Urinary bladder (tissue), 4 donors: Measurements from ENCODE around the gene CTU1. TPM values are rescaled to one million over a fixed set of nuclear protein-coding genes. Genes with fewer than 3 reads are reported as not detected.

ENCODE experiments used
- DNase-seq: peaks from one replicate; pipeline ENCODE4 v3.0.0-alpha.2; 2015; ENCODE audit errors: extremely low spot score
- H3K27ac ChIP-seq: one replicate; pipeline ENCODE4 v1.5.1; 2013; ENCODE audit warnings: low read depth, mild to moderate bottlenecking, moderate library complexity
- H3K36me3 ChIP-seq: one replicate; pipeline ENCODE4 v1.6.1; 2013; ENCODE audit warnings: mild to moderate bottlenecking, moderate library complexity; ENCODE audit not compliant: insufficient read depth
- H3K4me1 ChIP-seq: one replicate; pipeline ENCODE4 v1.6.1; 2013; ENCODE audit warnings: mild to moderate bottlenecking, moderate library complexity; ENCODE audit not compliant: insufficient read depth
- H3K4me3 ChIP-seq: one replicate; pipeline ENCODE4 v1.5.1; 2013; ENCODE audit warnings: low read depth, low read length
- WGBS: extraction: QIAGEN DNeasy Blood & Tissue Kit; methylation state at CpG from one replicate; pipeline ENCODE4 v1.1.7; 2013; 5-methylcytosine and 5-hydroxymethylcytosine counted together
- polyA plus RNA-seq: library from polyadenylated mRNA; stranded (reverse); fragments of 200-250 nt; gene quantifications from one replicate; pipeline ENCODE4 v1.2.3, GENCODE V29; 2013
- total RNA-seq: library from RNA; depleted of rRNA; stranded (reverse); fragments of >200 nt; gene quantifications from one replicate; pipeline ENCODE4 v1.2.3, GENCODE V29; 2014
- donor health status: healthy with polysubstance abuse.
- donor health status: healthy.

The CTU1 gene
- total and polyA plus RNA-seq, 2 donors: 2.8 to 4.9 TPM

- Histone ChIP-seq H3K36me3 (no peaks in the 10 kb centered on the region), H3K4me3 (no peak within 1 kb of the TSS), H3K4me1 (no peaks in the 10 kb centered on the region), H3K27ac (no peak within 1 kb of the TSS)
- DNase-seq: no peak
- 47% methylated on average over 14 of the region's 14 CpGs for WGBS
Observed at GRCh38 chr19:51124729-51125128, 16.5 kb upstream of the CTU1 start, which contains the start of gene SIGLEC9. TSS of gene SIGLEC9 (plus strand) at chr19:51124906. CDS start at chr19:51124975, 69 bp downstream.

DNA sequence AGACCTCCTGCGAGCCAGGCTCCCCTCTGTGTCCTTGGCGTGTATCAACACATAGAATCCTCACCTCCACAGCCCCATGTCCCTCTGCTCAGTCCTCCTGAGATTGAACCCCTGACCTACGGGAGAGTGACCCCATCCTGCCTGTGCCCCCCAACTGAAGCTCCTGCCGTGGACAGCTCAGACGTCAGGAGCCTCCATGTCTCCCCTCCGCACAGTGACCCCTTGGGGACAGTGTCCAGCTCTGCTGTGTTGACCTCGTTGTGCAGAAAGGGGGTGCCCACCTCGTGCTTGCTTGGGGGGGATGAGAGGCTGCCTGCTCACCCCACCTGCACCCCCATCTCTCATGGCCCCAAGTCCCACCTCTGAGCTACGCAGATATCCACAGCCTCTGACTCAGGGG is 16.0 kb upstream of the CTU1 start:
- Histone ChIP-seq H3K4me3 (no peak overlapping the region), H3K27ac (no peak overlapping the region), H3K4me1 (no peaks in the 10 kb centered on the region), H3K36me3 (no peaks in the 10 kb centered on the region)
- DNase-seq: no peak
- WGBS: 82% methylated on average over 9 of the region's 9 CpGs

GRCh38 chr19:51123802-51124201 is 15.6 kb upstream of the CTU1 start:
- Histone ChIP-seq H3K4me1 (no peaks in the 10 kb centered on the region), H3K4me3 (no peak overlapping the region), H3K27ac (no peak overlapping the region), H3K36me3 (no peaks in the 10 kb centered on the region)
- DNase-seq: no peak
- 78% methylated on average over 9 of the region's 9 CpGs for WGBS

DNA sequence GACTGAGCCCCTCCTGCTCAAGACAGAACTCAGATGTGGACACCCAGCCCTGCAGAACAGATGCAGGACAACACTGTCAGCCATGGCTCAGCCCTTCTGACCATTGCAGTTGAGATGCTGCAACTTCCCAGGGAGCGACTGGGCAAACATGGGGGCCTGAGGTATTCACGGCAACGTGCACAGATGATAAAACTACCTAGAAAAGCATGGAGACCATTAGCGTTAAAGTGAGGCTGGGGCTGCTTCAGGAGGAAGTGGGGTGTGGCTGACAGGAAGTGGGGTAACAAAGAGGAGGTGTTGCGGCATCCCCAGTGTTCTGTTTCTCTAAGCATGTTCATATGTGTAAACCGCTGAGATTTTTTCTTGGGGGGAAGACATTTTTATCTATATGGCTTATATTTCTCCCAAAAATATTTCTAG is 15.2 kb upstream of the CTU1 start:
- DNase-seq: no peak
- no peak overlapping the region for H3K4me3 ChIP-seq
- WGBS: 60% methylated on average over 6 of the region's 6 CpGs
- H3K27ac ChIP-seq: no peak overlapping the region
- H3K4me1 ChIP-seq: no peaks in the 10 kb centered on the region
- no peaks in the 10 kb centered on the region for H3K36me3 ChIP-seq

GRCh38 chr19:51122112-51122981 is 14.1 kb upstream of the CTU1 start:
- Histone ChIP-seq H3K27ac (no peak overlapping the region), H3K4me3 (no peak overlapping the region), H3K36me3 (no peaks in the 10 kb centered on the region), H3K4me1 (no peaks in the 10 kb centered on the region)
- no peak for DNase-seq
- 66% methylated on average over 22 of the region's 22 CpGs for WGBS

- Histone ChIP-seq H3K36me3 (no peaks in the 10 kb centered on the region), H3K4me1 (no peaks in the 10 kb centered on the region), H3K27ac (no peak overlapping the region), H3K4me3 (no peak overlapping the region)
- WGBS: 86% methylated on average over 8 of the region's 8 CpGs
- DNase-seq: no peak
Observed at GRCh38 chr19:51121257-51121656, 13.0 kb upstream of the CTU1 start.

- no peak for DNase-seq
- H3K4me3 ChIP-seq: no peak overlapping the region
- H3K27ac ChIP-seq: no peak overlapping the region
- H3K36me3 ChIP-seq: no peaks in the 10 kb centered on the region
- no peaks in the 10 kb centered on the region for H3K4me1 ChIP-seq
- 80% methylated on average over 6 of the region's 6 CpGs for WGBS
Observed at GRCh38 chr19:51120160-51120559, 12.0 kb upstream of the CTU1 start.

- 77% methylated on average over 6 of the region's 6 CpGs for WGBS
- Histone ChIP-seq H3K36me3 (no peaks in the 10 kb centered on the region), H3K27ac (no peak overlapping the region), H3K4me3 (no peak overlapping the region), H3K4me1 (no peaks in the 10 kb centered on the region)
- DNase-seq: no peak
Observed at GRCh38 chr19:51119611-51120010, 11.4 kb upstream of the CTU1 start.

DNA sequence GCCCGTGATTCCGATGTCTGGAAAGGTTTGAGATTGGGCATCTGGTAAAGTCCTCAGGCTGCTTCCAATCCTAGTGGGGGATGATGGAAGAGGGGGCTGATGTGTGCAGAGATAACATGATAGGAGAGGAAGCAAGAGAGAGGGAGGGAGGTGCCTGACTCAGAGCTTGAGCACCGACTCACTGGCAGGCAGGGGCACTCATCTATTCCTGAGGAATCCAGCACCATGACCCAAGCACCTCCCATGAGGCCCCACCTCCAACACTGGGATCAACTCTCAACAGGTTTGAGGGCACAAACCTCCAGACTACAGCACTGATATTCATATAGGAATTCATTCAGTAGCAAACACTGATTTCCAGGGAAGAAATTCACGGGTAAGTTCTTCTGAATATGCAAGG is 10.9 kb upstream of the CTU1 start:
- H3K36me3 ChIP-seq: no peaks in the 10 kb centered on the region
- no peak overlapping the region for H3K4me3 ChIP-seq
- WGBS: 49% methylated on average over 4 of the region's 4 CpGs
- H3K27ac ChIP-seq: no peak overlapping the region
- no peaks in the 10 kb centered on the region for H3K4me1 ChIP-seq
- DNase-seq: no peak

- DNase-seq: no peak
- WGBS: 74% methylated on average over 6 of the region's 6 CpGs
- Histone ChIP-seq H3K4me1 (no peaks in the 10 kb centered on the region), H3K27ac (no peak overlapping the region), H3K36me3 (no peaks in the 10 kb centered on the region), H3K4me3 (no peak overlapping the region)
Observed at GRCh38 chr19:51116736-51117286, 8.6 kb upstream of the CTU1 start.

- no peak overlapping the region for H3K4me3 ChIP-seq
- DNase-seq: no peak
- no peak overlapping the region for H3K27ac ChIP-seq
- no peaks in the 10 kb centered on the region for H3K4me1 ChIP-seq
- 78% methylated on average over 6 of the region's 6 CpGs for WGBS
- no peaks in the 10 kb centered on the region for H3K36me3 ChIP-seq
Observed at GRCh38 chr19:51114087-51114729, 6.0 kb upstream of the CTU1 start.

DNA sequence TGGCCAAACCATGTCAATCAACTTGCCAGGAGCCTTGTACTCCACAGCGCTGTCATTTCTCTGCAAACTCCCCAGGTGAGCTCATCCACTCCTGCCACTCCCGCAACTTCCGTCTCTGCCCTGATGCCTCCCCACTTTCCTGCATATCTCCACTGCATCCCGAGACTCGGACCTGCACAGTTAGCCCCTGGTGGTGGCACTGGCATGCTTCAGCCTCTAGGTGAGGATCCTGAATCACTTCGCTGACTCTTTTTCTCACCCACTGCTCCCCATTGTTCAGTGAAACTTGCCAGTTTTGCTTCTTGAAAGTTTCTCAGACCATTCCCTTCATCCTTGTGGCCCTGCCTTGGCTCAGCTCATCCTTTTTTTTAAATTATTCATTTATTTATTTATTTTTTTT is 3.4 kb upstream of the CTU1 start:
- 41% methylated on average over 6 of the region's 6 CpGs for WGBS
- peaks cover 2% of the 10 kb centered on the region for H3K4me1 ChIP-seq
- no peak overlapping the region for H3K4me3 ChIP-seq
- H3K27ac ChIP-seq: no peak overlapping the region
- no peak for DNase-seq
- H3K36me3 ChIP-seq: no peaks in the 10 kb centered on the region

GRCh38 chr19:51110666-51110971 is 2.4 kb upstream of the CTU1 start:
- no peak for DNase-seq
- no peaks in the 10 kb centered on the region for H3K36me3 ChIP-seq
- no peak overlapping the region for H3K4me3 ChIP-seq
- no peak overlapping the region for H3K27ac ChIP-seq
- H3K4me1 ChIP-seq: peaks cover 2% of the 10 kb centered on the region
- WGBS: 75% methylated on average over 1 of the region's 1 CpG

DNA sequence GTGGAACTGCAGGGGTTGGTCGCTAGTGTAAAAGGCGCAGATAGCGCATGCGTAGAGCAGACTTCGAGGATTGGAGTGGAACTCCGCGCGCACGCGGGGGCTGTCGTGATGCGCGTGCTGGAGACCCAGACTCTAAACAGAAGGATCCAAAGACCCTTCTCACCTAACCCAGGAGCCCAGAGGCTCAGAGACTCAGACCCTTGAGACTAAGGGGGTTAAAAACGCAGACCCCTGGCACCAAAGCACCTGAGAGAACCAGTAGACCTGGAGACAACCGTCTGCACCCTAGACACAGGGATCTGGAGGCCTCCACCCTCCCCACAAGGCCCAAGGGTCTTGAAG is 567 bp upstream of the CTU1 start:
- Histone ChIP-seq H3K27ac (no peak overlapping the region), H3K4me1 (peaks cover 2% of the 10 kb centered on the region), H3K36me3 (no peaks in the 10 kb centered on the region), H3K4me3 (peak overlapping the region; percentile 65)
- no peak for DNase-seq
- WGBS: 2% methylated on average over 15 of the region's 15 CpGs
